Inferior parietal cortex (tissue), 1 donor: Measurements from ENCODE around the gene VPS16.

ENCODE experiments used
- DNase-seq: peaks from one replicate; pipeline ENCODE4 v3.0.0-alpha.2; 2016; ENCODE audit errors: extremely low spot score

The VPS16 gene

GRCh38 chr20:2900845-2901592, 60.5 kb downstream of the VPS16 start:
- DNase-seq: no peak

- DNase-seq: no peak
Observed at GRCh38 chr20:2902291-2902690, 61.7 kb downstream of the VPS16 start.

GRCh38 chr20:2902818-2903217, 62.3 kb downstream of the VPS16 start:
- DNase-seq: no peak

- no peak for DNase-seq
Observed at GRCh38 chr20:2903686-2904085, 63.1 kb downstream of the VPS16 start.

GRCh38 chr20:2907519-2907918, 67.0 kb downstream of the VPS16 start:
- no peak for DNase-seq

- no peak for DNase-seq
Observed at GRCh38 chr20:2909953-2910352, 69.4 kb downstream of the VPS16 start.

- DNase-seq: no peak
Observed at GRCh38 chr20:2911200-2911599, 70.7 kb downstream of the VPS16 start.

GRCh38 chr20:2914160-2914559, 73.6 kb downstream of the VPS16 start:
- peak; percentile 19 for DNase-seq
